ENCODE measurements around the gene ACER3.
"Not testable (repeated sequence)": the region's sequence is repeated elsewhere in the genome, so short reads cannot be mapped to it uniquely, and the experiment has no call there.

Gene ACER3

GRCh38 chr11:76939219-76939631 lies 78.5 kb downstream of the ACER3 start:
- DNase-seq = no peak

DNA sequence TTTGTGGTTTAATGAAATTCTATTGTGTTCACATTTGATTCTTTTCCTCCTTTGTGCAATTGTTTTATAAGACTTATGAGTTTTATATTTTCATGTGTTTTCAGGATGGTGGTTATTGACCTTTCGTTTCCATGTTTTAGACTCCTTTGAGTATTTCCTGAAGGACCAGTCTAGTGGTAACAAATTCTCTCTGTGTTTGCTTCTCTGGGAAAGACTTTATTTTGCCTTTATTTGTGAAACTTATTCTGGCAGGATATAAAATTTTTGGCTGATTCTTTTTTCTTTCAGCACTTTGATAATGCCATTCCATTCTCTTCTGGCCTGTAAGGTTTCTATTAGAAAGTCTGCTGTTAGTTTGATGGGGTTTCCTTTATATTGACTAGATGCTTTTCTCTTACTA lies 83.5 kb downstream of the ACER3 start:
- no peak for DNase-seq

DNA sequence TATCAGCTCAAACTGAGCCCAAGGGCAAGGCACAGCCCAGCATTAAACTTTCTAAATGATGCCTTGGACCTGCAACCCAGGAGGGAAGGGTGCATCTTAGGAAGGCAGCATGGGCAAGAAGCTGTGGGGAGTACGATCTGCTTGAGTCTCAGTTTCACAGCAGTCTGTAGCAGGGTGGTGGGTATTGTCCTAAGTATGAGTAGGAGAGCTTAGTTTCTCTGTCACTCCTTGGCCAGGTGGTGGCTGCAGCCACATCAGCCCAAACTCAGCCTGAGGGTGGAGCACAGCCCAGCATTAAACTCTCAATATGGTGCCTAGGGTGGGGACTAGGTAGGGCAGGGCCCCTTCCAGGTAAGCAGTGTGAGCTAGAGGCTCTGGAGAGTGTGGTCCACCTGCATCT lies 85.5 kb downstream of the ACER3 start:
- no peak for DNase-seq

DNA sequence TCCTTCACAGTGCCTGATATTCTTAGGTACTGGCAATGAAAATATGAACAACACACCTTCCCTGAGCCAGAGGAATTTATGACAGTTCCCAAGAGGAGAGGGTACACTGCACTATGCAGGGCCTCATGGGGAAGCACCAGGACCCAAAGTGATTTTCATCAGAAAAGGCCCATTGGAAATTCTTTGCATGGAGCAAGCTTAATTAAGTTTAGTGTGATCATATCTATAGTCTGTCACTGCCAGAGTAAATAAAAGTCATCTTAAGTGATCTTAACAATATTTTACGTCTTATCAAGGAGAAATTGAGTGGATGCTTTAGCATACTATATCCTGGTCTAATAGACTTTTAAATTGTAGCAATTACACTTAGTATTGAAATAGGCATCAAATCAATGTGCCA lies 86.5 kb downstream of the ACER3 start:
- no peak for DNase-seq

DNA sequence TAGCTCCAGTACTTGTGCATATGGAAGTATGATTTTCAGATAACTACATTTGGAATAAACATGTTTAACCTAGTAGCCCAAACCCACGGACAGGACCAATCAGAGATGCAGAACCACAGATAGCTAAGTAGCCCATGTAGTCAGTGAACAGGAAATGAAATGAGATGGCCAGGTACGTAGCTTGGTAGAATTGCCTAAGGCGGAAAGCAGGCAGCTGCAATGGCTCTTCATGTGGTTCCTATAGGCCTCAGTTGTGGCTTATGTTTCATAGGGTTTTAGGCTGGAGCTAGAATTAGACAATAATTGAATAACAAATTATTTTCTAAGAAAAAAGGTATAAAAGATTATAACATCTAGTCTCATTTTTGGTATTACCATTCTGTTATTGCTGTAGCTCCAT lies 87.1 kb downstream of the ACER3 start:
- DNase-seq = no peak

- no peak for DNase-seq
Observed at GRCh38 chr11:76955459-76956114, 94.9 kb downstream of the ACER3 start.

- DNase-seq = no peak
Observed at GRCh38 chr11:76962583-76963416, 102.1 kb downstream of the ACER3 start.

GRCh38 chr11:76963417-76964168 lies 102.9 kb downstream of the ACER3 start:
- DNase-seq = not testable (repeated sequence)

GRCh38 chr11:76972051-76972450 lies 111.3 kb downstream of the ACER3 start:
- DNase-seq = no peak

GRCh38 chr11:76974179-76974891 lies 113.6 kb downstream of the ACER3 start:
- DNase-seq = no peak

DNA sequence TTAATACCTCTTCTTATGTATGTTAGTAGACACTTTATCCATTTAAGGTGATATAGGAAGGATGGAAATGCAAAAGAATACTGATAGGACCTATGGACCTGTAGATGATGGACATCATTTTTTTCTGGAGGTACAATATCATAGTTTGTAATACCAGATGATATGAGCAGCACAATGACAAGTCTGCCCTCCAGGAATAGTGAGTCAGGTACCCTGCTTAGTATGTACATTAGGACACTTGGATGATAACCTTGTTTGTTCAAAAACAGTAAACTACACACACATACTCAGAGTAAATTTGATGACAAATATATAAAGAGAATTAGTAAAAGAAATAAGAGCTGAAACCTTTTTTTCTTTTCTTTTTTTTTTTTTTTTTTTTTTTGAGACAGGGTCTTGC lies 114.8 kb downstream of the ACER3 start:
- DNase-seq = no peak

DNA sequence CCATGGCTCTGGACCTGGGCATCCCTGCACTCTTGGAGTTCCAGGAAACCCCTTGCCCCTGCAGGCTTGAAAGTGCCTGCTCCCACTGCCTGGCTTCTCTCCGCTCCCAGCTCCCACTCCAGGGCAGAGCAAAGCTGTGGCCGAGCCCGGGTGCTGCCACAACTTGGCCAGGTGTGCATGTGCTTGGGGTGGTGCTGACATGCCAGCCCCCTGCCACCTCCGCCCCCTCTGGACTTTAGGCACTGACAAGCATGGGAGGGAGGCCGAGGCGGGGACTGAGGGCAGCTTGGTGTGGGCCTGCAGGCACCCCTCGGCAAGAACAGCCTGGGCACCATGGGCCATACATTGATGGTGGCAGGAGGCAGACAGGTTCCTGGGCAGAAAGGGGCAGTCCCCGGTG lies 117.1 kb downstream of the ACER3 start:
- no peak for DNase-seq

- DNase-seq = no peak
Observed at GRCh38 chr11:76978239-76978638, 117.5 kb downstream of the ACER3 start.

DNA sequence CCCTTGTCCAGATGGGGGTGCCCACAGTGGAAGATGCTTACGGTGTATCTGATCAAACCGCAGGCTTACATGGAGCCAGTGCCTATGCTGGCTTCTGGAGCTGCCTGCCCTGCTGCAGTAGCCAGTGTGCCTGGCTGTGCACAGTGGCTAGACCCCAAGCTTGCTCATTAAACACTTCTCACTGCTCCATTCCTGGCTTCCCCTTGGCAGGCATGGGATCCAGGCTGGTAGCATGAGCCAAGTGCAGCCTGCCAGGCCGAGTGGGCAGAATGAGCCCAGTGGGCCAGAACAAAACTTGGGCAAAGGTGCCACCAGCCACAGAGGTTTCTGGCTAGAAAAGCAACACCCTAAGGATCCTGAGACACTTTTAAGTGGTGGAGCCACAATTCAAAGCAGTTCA lies 118.1 kb downstream of the ACER3 start:
- peak in 1 of 2 experiments; percentile 67 for DNase-seq

- no peak for DNase-seq
Observed at GRCh38 chr11:76980196-76980595, 119.5 kb downstream of the ACER3 start.

DNA sequence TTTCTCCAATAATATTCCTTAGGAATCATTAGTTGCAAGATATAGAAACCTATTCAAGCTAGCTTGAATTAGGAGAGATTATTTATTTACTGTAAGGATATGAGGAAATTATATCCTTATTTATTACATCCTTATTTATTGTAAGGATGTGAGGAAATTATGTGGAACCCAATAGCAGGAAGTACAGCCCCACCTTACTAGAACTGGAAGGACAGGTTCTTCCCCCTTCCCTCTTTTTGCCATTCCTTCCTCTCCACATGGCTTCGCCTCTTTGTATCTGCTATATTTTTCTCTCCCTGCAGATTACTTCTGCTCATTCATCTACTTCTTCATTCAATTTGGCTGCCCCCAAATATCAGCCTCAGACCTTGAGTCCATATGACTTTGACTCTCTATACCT lies 124.0 kb downstream of the ACER3 start:
- no peak for DNase-seq

DNA sequence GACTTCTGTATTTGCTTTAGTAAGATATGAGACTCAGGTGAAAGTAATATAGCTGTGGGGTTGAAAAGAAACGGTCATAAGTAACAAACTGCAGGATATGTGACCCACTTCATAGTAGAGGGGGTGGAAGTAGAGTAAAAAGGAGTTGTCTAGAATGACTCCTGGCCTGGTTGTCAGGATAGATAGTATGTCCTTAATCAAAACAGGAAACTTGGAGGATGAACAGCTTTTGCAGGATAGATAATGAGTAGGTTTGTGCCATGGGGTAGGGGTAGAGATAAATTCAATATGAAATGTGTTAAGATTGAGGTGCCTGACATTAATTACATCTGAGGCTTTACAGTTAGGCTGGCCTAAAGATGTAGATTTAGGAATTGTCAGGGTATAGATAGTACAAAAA lies 126.5 kb downstream of the ACER3 start:
- DNase-seq = no peak

GRCh38 chr11:76990628-76991027 lies 129.9 kb downstream of the ACER3 start:
- DNase-seq = no peak

DNA sequence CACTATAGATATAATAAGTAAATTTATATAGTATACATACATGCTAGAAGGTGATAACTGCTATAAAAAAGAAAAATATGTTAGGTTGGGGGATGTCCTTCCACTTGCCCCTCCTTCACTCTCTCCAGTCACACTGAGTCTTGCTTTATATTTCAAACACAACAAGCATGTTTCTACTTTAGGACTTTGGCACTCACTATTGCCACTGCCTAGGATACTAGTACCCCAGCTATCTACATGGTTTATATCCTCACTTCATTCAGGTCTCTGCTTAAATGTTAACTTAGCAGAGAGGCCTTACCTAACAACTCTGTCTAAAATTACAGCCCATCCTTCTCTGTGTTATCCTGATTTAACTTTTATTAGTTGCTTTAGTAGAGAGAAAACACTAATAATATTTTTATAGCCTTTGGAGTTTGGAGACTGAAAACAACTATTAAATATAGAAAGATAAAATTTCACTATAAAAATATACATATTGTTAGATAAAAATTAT lies 134.4 kb downstream of the ACER3 start:
- no peak for DNase-seq

DNA sequence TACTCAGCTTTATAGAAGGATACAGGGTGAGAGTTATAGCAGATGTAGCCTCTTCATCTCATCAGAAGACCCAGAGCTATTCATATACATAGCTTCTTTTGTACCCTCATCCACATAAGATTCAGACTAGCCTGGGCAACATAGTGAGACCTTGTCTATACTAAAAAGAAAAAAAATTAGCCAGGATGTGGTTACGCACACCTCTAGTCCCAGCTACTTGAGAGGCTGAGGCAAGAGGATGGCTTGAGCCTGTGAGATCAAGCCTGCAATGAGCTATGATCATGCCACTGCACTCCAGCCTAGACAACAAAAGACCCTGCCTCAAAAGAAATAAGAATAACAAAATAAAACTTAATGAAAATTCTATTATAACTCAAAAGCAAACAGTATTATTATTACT lies 136.8 kb downstream of the ACER3 start:
- no peak for DNase-seq

DNA sequence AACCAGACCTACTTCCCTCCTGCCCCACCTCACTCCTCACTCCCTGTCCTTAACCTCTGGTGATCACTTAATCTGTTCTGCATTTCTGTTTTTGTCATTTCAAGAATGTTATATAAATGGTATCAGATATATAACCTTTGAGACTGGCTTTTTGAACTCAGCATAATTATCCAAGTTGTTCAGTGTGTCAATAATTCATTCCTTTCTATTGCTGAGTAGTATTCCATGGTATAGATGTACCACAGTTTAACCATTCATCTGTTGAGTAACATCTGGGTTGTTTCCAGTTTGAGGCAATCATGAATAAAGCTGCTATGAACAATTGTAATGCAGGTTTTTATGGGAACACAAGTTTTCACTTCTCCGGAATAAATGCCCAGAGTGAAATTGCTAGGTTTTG lies 138.9 kb downstream of the ACER3 start:
- no peak for DNase-seq

DNA sequence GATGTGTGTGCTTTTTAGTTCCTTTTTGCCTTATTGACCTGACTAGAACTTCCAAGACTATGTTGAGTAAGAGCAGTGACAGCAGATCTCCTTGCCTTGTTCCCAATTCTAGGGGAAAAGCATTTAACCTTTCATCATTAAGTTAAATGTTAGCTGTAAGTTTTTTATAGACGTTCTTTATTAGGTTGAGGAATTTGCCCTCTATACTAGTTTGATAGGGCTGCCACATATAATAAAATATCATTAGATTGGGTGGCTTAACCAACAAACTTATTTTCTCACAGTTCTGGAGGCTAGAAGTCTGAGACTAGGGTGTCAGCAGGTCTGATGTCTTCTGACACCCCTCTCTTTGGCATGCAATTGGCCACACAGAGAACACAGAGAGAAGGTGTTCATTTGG lies 140.9 kb downstream of the ACER3 start:
- no peak for DNase-seq

GRCh38 chr11:77002776-77003175 lies 142.1 kb downstream of the ACER3 start:
- no peak for DNase-seq

All from NCI-H446 (cell line).